GM12873 (cell line): ENCODE data around the gene NCOA3.

Experiments used
- CTCF ChIP-seq: IDR thresholded peaks from 2 replicates; pipeline ENCODE4 v1.5.1; 2012; ENCODE audit warnings: low read depth, mild to moderate bottlenecking, moderate library complexity, low read length, control low read depth; ENCODE audit not compliant: insufficient read depth; ENCODE audit errors: missing control alignments

NCOA3 gene

DNA sequence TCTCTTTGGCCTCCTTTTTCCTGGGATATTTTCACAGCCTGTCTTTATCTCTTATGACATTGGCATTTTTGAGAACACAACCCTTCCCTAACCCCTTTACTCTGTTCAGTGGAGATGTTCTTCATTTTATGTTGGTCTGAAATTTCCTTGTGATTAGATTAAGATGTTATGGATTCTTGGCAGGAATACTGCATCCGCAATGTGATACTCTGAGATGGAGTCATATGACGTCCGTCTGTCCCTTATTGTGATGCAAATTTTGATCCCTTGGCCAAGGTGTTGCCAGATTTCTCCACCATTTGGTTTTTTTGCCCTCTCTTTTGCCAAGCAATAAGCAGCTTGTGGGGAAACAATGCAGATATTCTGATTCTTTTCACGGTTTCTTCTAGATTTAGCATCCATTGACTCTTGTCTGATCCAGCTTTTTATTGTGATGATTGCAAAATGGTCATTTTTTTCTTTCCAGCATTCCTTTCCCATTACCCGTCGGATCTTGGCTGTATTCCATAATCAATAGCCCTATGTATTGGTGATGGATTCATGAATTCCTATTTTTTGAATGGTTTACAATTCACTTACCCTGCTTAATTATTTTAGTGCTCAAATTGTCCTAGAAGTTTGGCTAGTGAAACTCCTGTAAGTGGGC is 85.1 kb downstream of the NCOA3 start:
- no peak for TF ChIP-seq CTCF

DNA sequence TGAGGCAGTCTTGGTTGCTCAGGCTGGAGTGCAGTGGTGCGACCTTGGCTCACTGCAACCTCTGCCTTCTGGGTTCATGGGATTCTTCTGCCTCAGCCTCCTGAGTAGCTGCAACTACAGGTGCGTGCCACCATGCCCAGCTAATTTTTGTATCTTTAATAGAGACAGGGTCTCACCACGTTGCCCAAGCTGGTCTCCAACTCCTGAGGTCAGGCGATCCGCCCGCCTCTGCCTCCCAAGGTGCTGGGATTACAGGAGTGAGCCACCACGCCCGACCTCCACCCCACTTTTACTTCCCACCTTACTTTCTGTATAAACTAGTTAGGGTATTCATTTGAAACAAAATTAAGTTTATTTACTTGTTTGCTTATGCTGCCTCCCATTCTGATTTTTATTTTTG is 86.5 kb downstream of the NCOA3 start:
- no peak for TF ChIP-seq CTCF

DNA sequence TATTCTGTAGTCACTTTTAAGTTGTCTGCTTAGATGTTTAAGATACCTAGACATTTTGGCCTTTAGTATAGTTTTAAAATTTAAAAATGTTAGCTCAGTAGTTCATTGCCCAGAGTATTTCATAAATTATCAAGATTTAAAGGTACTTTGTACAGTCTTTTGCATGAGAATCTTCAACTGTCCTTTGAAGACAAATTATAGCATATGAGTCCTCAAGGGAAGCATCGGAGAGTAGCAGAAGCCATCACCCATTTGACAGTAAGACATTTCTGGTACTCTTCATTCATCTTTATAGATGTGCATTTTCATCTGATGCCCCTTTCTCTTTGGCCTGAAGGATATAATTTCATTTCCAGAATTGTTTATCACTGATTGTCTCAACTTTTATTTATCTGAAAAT is 89.5 kb downstream of the NCOA3 start:
- no peak for TF ChIP-seq CTCF

DNA sequence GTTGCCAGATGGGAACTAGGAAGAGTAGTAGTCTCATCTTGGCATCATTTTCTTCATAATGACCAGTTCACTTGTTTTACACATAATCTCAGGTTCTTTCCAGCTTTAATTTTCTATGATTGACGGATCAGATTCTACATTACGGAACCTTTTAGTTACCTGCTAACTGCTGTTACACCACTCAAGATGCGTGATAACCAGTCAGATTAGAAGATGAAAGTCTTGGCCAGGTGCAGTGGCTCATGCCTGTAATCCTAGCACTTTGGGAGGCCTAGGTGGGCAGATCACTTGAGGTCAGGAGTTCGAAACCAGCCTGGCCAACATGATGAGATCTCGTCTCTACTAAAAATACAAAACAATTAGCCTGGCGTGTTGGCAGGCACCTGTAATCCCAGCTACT is 92.5 kb downstream of the NCOA3 start:
- TF ChIP-seq CTCF, result no peak

GRCh38 chr20:47596003-47596571 is 94.4 kb downstream of the NCOA3 start:
- TF ChIP-seq CTCF, result no peak

DNA sequence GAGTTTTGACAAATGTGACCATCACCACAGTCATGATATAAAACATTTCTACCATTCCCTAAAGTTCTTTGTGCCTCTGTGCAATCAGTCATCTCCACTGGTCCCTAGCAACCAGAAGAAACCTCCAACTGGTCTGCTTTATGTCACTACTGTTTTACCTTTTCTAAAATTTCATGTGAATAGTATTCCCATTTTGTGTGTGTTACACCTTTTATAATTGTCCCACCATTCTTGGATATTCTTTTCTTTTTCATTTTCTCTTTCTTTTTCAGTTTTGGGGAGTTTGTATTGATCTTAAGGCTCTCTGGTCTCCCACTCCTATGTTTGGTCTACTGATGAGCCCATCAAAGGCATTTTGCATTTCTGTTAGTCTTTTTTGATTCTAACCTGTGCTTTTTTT is 95.4 kb downstream of the NCOA3 start:
- TF ChIP-seq CTCF, result no peak

DNA sequence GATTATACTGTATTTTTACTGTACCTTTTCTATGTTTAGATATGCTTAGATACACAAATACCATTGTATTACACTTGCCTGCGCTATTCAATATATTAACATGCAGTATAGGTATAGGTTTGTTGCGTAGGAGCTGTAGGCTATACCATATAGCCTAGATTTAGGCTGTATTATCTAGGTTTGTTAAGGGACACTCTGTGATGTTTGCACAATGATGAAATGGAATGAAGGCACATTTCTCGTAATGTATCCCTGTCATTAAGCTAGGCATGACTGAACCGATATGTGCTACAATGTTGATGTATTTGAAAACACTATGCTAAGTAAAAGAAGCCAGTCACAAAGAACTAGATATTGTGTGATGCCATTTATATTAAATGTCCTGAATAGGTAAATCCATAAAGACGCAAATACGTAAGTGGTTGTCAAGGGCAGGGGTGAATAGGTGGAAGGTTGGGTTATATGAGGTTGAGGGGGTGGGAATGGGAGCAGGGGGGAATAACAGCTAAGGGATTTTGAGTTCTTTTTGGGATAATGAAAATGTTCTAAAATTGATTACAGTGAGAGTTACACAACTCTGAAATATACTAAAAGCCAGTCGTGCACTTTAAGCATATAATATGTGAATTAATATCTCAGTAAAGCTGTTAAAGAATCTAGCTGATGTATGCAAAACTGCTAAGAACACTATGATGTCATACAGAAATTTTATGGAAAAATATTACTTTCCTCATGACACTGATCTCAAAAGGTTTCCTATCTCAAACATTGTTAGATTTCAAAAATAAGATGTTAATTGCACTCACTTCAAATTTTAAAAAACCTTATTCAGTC is 97.4 kb downstream of the NCOA3 start:
- TF ChIP-seq CTCF, result no peak
